ENCODE data around the gene ZNF444.

ZNF444 gene

GRCh38 chr19:56123266-56123891 is 17.7 kb upstream of the ZNF444 start:
- DNase-seq, result no peak

GRCh38 chr19:56124578-56124977 is 16.5 kb upstream of the ZNF444 start:
- no peak for DNase-seq

GRCh38 chr19:56125806-56126590 is 15.1 kb upstream of the ZNF444 start:
- DNase-seq, result no peak

GRCh38 chr19:56126983-56127780 is 13.9 kb upstream of the ZNF444 start:
- no peak for DNase-seq

- DNase-seq, result no peak
These were observed 11.1 kb upstream of the ZNF444 start for GRCh38 chr19:56130006-56130405.

- DNase-seq, result no peak
These were observed 9.4 kb upstream of the ZNF444 start for GRCh38 chr19:56131651-56132050.

- DNase-seq, result no peak
These were observed 8.7 kb upstream of the ZNF444 start for GRCh38 chr19:56132316-56132822.

GRCh38 chr19:56133858-56134653 is 7.0 kb upstream of the ZNF444 start:
- DNase-seq, result no peak

GRCh38 chr19:56134654-56134921 is 6.5 kb upstream of the ZNF444 start:
- no peak for DNase-seq

GRCh38 chr19:56136362-56136761 is 4.7 kb upstream of the ZNF444 start:
- DNase-seq, result no peak

GRCh38 chr19:56137405-56137804 is 3.7 kb upstream of the ZNF444 start:
- DNase-seq, result no peak

GRCh38 chr19:56138069-56138468 is 3.0 kb upstream of the ZNF444 start:
- no peak for DNase-seq

- DNase-seq, result no peak
These were observed 1.1 kb upstream of the ZNF444 start for GRCh38 chr19:56139847-56140582.

- DNase-seq, result no peak
These were observed 418 bp downstream of the ZNF444 start for GRCh38 chr19:56141417-56141993.

- DNase-seq, result no peak
These were observed 1.1 kb downstream of the ZNF444 start for GRCh38 chr19:56142087-56142787.

GRCh38 chr19:56142897-56143434 is 1.9 kb downstream of the ZNF444 start:
- DNase-seq, result no peak

GRCh38 chr19:56144376-56144775 is 3.3 kb downstream of the ZNF444 start:
- no peak for DNase-seq

- DNase-seq, result no peak
These were observed 3.7 kb downstream of the ZNF444 start for GRCh38 chr19:56144831-56145230.

GRCh38 chr19:56145698-56146097 is 4.6 kb downstream of the ZNF444 start:
- no peak for DNase-seq

- DNase-seq, result no peak
These were observed 5.8 kb downstream of the ZNF444 start for GRCh38 chr19:56146904-56147303.

GRCh38 chr19:56147307-56147706 is 6.2 kb downstream of the ZNF444 start:
- DNase-seq, result no peak
